ENCODE measurements around the gene BCL6. TPM values are rescaled to one million over a fixed set of nuclear protein-coding genes. Genes with fewer than 3 reads are reported as not detected.

Gene BCL6
- total RNA-seq, 1 donor from 2014 or later = 46.2 TPM

DNA sequence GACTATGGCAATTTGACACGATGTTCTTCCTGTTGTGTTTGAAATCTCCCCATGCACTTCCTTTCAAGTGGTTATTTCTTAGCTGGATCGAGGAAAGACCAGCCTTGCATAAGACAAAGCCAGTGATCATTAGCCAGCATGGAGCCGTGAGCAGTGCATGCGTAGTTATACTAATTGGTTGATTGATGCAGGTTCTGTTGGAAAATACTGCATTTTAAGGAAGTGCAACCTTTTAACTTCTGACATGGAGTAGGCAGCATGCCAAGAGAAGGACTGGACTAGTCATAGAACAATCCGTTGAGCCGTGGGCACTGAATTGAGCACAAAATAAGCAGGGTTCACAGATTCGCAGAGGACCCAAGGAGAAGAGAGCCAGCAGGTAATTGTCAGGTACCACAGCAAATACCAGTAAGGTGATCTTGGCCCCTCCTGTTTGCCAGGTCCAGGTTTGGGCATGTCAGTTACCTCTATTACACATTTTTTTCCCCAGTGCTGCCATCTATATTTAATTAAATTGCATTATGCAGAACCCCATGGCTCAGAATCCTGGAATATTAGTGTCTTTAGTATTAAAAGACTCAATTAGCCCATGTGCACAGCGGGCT lies 29.0 kb upstream of the BCL6 start:
- no peak overlapping the region for H3K27ac Mint-ChIP-seq (ENCODE audit: unreplicated experiment)

GRCh38 chr3:187773233-187774184 lies 28.2 kb upstream of the BCL6 start:
- Mint-ChIP-seq H3K4me1 (ENCODE audit: low read depth, unreplicated experiment) (peaks cover 7% of the 10 kb centered on the region), H3K36me3 (ENCODE audit: low read depth, unreplicated experiment) (no peaks in the 10 kb centered on the region), H3K27me3 (ENCODE audit: low read depth, unreplicated experiment) (peaks cover 4% of the 10 kb centered on the region), H3K4me3 (ENCODE audit: unreplicated experiment) (no peak overlapping the region), H3K27ac (ENCODE audit: unreplicated experiment) (no peak overlapping the region), H3K9me3 (ENCODE audit: unreplicated experiment) (no peaks in the 10 kb centered on the region)
- Histone ChIP-seq H3K27ac (ENCODE audit: low read depth, low read length) (no peak overlapping the region), H3K79me2 (ENCODE audit: insufficient read depth, low read length) (no peaks in the 10 kb centered on the region), H2AFZ (ENCODE audit: low read depth, low read length) (no peak overlapping the region), H3K27me3 (ENCODE audit: insufficient read depth, low read length) (no peaks in the 10 kb centered on the region), H3K4me1 (ENCODE audit: insufficient read depth, low read length) (no peaks in the 10 kb centered on the region), H3K4me3 (ENCODE audit: insufficient read depth, low read depth, low read length) (no peak overlapping the region), H3K9me3 (ENCODE audit: insufficient read depth, low read depth, low read length) (no peaks in the 10 kb centered on the region), H3K4me2 (ENCODE audit: low read length) (no peak overlapping the region), H3K9ac (ENCODE audit: low read length) (no peak overlapping the region), H3K36me3 (ENCODE audit: insufficient read depth, low read length) (no peaks in the 10 kb centered on the region), H4K20me1 (ENCODE audit: insufficient read depth, low read length) (no peaks in the 10 kb centered on the region)
- DNase-seq (ENCODE audit: low read depth) (no peak), FAIRE-seq (no peak)
- no peak for TF ChIP-seq CTCF (IDR thresholded peaks at IDR 0.05; ENCODE audit: insufficient read depth, low read depth, low read length)
- TF ChIP-seq EZH2 (IDR thresholded peaks at IDR 0.05; ENCODE audit: insufficient read depth, low read length) = no peak

More for the DNA sequence above, 29.0 kb upstream of the BCL6 start:
- no peak overlapping the region for H3K4me3 Mint-ChIP-seq (ENCODE audit: unreplicated experiment)
- H3K4me1 ChIP-seq (ENCODE audit: insufficient read depth, low read length) = no peaks in the 10 kb centered on the region
- no peaks in the 10 kb centered on the region for H3K27me3 ChIP-seq (ENCODE audit: insufficient read depth, low read length)
- H3K79me2 ChIP-seq (ENCODE audit: insufficient read depth, low read length) = no peaks in the 10 kb centered on the region
- H3K4me1 Mint-ChIP-seq (ENCODE audit: low read depth, unreplicated experiment) = peaks cover 7% of the 10 kb centered on the region
- no peak overlapping the region for H3K4me3 ChIP-seq (ENCODE audit: insufficient read depth, low read depth, low read length)
- no peaks in the 10 kb centered on the region for H3K36me3 Mint-ChIP-seq (ENCODE audit: low read depth, unreplicated experiment)
- no peaks in the 10 kb centered on the region for H3K9me3 ChIP-seq (ENCODE audit: insufficient read depth, low read depth, low read length)
- no peak for TF ChIP-seq CTCF (IDR thresholded peaks at IDR 0.05; ENCODE audit: insufficient read depth, low read depth, low read length)
- TF ChIP-seq EZH2 (IDR thresholded peaks at IDR 0.05; ENCODE audit: insufficient read depth, low read length) = no peak
- no peak overlapping the region for H3K9ac ChIP-seq (ENCODE audit: low read length)
- no peak overlapping the region for H3K27ac ChIP-seq (ENCODE audit: low read depth, low read length)
- no peaks in the 10 kb centered on the region for H3K9me3 Mint-ChIP-seq (ENCODE audit: unreplicated experiment)
- H4K20me1 ChIP-seq (ENCODE audit: insufficient read depth, low read length) = no peaks in the 10 kb centered on the region
- FAIRE-seq (no peak), DNase-seq (ENCODE audit: low read depth) (no peak)
- H2AFZ ChIP-seq (ENCODE audit: low read depth, low read length) = no peak overlapping the region
- no peaks in the 10 kb centered on the region for H3K36me3 ChIP-seq (ENCODE audit: insufficient read depth, low read length)
- H3K4me2 ChIP-seq (ENCODE audit: low read length) = no peak overlapping the region
- H3K27me3 Mint-ChIP-seq (ENCODE audit: low read depth, unreplicated experiment) = no peaks in the 10 kb centered on the region
